LNCaP clone FGC (cell line): ENCODE results near the gene CPXM2.

Experiments used
- DNase-seq: peaks from one replicate; pipeline ENCODE4 v3.0.0-alpha.2; 2011; ENCODE audit warnings: low read depth
- H3K4me3 ChIP-seq: 2 replicates; pipeline ENCODE4 v1.5.1; 2011; ENCODE audit warnings: mild to moderate bottlenecking, low read depth, low read length, control low read depth
- TF ChIP-seq, protein P1 (sequence below): IDR thresholded peaks from 2 replicates; pipeline ENCODE4 v1.5.1; 2012; ENCODE audit warnings: mild to moderate bottlenecking; ENCODE audit not compliant: control insufficient read depth, insufficient read depth; ENCODE audit errors: extremely low read depth

CPXM2 gene

DNA sequence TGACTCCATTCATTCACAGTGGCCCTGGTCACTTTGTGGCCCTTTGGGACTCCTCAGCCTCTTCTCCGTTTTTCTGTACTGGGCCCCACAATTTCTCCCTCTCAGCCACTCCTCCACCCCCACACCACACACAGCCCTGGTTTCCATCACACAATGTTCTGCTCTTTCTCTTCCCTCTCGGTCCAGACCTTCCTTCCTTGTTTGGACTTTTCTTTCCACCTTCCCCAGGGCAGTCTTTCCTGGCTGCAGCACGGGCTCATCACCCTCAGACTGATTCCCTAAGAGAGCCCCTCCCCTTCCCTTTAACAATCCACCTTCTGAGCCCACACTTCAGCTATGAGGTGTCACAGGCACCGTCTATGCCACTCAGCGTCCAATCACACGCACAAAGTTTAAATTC lies 25.7 kb downstream of the CPXM2 start:
- no peak for DNase-seq
- TF ChIP-seq, protein P1, sequence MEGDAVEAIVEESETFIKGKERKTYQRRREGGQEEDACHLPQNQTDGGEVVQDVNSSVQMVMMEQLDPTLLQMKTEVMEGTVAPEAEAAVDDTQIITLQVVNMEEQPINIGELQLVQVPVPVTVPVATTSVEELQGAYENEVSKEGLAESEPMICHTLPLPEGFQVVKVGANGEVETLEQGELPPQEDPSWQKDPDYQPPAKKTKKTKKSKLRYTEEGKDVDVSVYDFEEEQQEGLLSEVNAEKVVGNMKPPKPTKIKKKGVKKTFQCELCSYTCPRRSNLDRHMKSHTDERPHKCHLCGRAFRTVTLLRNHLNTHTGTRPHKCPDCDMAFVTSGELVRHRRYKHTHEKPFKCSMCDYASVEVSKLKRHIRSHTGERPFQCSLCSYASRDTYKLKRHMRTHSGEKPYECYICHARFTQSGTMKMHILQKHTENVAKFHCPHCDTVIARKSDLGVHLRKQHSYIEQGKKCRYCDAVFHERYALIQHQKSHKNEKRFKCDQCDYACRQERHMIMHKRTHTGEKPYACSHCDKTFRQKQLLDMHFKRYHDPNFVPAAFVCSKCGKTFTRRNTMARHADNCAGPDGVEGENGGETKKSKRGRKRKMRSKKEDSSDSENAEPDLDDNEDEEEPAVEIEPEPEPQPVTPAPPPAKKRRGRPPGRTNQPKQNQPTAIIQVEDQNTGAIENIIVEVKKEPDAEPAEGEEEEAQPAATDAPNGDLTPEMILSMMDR: no peak
- H3K4me3 ChIP-seq: no peak overlapping the region

DNA sequence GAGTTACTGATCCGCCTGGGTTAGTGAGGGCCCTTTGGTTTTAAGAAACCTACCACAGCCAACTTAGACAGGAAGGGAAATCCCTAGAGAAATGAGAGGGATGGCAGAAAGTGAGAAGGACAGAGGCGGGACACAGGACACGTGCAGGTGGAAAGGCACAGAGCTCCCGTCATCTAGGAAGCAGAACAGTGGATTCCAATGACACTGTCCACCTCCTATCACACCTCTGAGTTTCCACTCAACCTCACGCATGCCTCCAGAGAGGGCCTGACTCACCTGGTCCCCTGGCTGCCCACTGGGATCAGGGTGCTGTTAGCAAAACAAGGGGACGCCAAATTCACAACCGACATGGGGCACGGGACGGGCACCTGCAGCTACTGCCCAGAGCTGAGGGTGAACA lies 26.3 kb downstream of the CPXM2 start:
- DNase-seq: no peak
- H3K4me3 ChIP-seq: no peak overlapping the region
- TF ChIP-seq, protein P1: no peak

DNA sequence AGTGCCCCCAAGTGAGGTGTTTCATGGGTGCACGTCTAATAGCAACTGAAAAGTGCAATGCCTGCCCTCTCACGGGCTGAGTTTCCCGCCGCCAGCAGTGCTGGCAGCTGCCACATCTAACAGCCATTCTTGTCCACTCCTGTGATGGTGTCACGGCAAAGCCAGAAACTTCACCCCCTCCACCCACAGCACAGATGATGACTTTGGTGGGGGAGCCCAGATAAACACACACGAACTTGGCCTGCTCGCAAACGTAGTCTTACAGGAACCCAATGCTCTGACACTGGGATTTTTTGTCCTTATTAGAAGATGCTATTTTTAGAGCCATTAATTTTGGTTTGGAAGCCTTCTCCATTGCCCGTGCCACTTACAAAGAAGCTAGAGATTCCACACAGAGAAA lies 26.7 kb downstream of the CPXM2 start:
- no peak overlapping the region for H3K4me3 ChIP-seq
- TF ChIP-seq, protein P1: no peak
- DNase-seq: no peak

DNA sequence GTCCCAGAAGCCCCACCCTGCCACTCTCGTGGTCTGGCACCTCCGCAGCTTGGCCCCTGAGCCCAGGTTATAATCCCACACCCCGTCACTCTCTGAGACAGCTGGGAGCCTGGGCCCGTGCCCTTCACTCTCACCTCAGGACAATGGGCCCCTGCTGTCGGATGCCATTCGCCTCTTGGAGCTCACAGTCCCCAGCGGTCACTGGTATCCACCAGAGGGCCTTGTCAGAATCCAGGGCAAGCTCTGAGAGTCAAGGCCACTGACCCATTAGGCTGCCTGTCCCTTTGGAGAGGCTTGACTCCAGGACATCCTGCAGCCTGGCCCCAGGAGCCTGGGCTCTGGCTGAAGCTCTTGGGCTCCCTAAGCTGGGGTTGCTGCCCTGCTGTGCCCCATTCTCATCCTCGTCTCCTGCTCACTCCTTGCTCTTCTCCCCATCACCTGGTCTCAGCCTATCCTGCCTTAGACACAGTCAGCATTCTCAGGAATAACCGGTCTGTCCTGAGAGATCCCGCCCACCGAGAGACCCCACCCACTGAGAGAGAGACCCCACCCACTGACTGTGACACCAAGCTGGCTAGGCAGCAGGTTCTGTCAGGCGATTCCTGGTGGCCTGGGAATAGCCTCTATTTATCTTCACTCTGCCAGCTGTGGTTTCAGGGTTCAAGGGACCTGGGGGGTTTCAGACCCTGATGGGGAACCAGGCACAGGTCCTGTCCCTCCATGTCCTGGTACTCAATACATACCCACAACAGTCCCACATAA lies 27.7 kb downstream of the CPXM2 start:
- TF ChIP-seq, protein P1: no peak
- no peak for DNase-seq
- H3K4me3 ChIP-seq: no peak overlapping the region

DNA sequence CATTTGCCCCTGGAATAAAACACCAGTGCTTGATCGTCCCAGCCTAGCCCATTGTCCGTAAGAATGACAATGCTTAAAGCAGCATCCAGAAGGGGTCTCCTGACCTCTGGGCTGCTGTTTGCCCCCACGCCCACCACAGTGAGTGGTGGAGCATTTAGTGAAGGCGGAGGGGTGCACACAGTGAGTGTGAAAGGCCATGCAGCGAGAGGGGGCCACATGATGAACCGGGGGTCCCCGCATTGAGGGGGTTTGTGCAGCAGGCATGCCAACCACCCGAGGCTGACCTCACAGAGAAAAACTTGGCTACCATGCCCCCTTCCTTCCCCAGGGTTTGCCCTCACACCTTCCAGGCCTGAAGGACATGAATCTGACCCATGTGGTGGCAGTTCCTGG lies 28.4 kb downstream of the CPXM2 start:
- H3K4me3 ChIP-seq: no peak overlapping the region
- TF ChIP-seq, protein P1: no peak
- DNase-seq: no peak

DNA sequence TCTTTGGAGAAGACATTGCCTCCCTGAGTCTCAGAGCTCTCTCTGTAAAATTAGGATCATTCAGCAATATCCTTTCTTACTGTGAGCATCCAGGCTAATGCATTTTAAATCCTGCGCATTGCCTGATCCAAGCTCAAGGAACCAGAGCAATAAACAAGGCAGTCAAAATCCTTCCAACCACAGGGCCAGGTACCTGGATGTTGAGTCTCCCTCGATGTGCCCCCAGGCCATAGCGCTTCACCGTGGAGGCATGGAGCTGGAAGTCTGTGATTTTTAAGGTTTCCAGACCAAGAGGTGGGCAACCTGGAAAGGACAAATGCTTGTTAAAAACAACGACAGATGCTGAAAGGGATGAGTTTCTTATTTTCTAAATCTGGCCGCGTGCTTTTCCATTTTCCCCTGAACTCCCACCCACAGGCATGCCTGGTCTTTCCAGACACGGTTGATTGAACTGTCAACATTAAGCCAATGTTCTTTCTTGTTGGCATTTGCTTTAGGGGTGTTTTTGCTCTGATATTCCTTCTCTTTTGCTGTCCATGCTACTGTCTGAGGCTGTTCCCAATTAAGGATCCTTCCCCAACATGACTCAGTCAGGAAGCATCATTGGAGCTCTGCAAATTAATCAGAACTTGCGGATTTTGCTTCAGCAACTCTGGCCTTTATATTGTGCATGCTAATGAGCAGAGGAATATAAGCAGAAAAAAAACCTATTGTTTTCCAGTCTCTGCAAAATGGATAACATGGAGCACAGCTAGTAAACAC lies 29.0 kb downstream of the CPXM2 start:
- TF ChIP-seq, protein P1: no peak
- no peak for DNase-seq

More for the DNA sequence above, 29.0 kb downstream of the CPXM2 start:
- no peak overlapping the region for H3K4me3 ChIP-seq
